Pancreas (tissue), 10 donors: ENCODE data around the gene COA5. TPM values are rescaled to one million over a fixed set of nuclear protein-coding genes. Genes with fewer than 3 reads are reported as not detected.

Experiments
- ATAC-seq, 4 donors: fragments of 200-7000 bp; cut with Tn5 transposase; one replicate each; pipeline versions ENCODE4 v1.8.0 to v1.9.1; 2020; ENCODE audit warnings: mild to moderate bottlenecking in 4 of 4, moderate library complexity in 4 of 4
- DNase-seq, 6 donors: peaks; one replicate each; pipeline ENCODE4 v3.0.0-alpha.2; 2020
- FAIRE-seq: peaks from 2 replicates; lab custom pipeline; 2012; peaks lifted over from hg19 to GRCh38; lab: Jason Lieb, UNC
- H3K27ac ChIP-seq, 4 donors: fragments of 200-600 bp; sonication (generic); 1 replicate in 3 of 4; 2 replicates in 1 of 4; pipeline versions ENCODE4 v1.5.0 to v1.8.0; 2020
- H3K27me3 ChIP-seq, 4 donors: fragments of 200-600 bp; one replicate each; pipeline ENCODE4 v1.8.0; 2021
- H3K36me3 ChIP-seq, 3 donors: fragments of 200-600 bp; sonication (generic) in 1 of 3; one replicate each; pipeline versions ENCODE4 v1.5.0 to v1.8.0; 2020 to 2021
- H3K4me1 ChIP-seq, 3 donors: fragments of 200-600 bp; one replicate each; pipeline ENCODE4 v1.8.0; 2021
- H3K4me3 ChIP-seq, 4 donors: fragments of 200-600 bp; sonication (generic) in 2 of 4; one replicate each; pipeline versions ENCODE4 v1.5.0 to v1.8.0; 2020 to 2021
- H3K9me3 ChIP-seq, 4 donors: fragments of 200-600 bp; one replicate each; pipeline ENCODE4 v1.8.0; 2021
- CTCF ChIP-seq, 4 donors: fragments of 200-600 bp; sonication (generic) in 3 of 4; IDR thresholded peaks; one replicate each; pipeline versions ENCODE4 v1.5.0 to v1.8.0; 2021; ENCODE audit warnings: antibody characterized with exemption in 4 of 4
- WGBS, 2 donors: extraction: QIAGEN DNeasy Blood & Tissue Kit; methylation state at CpG; one replicate each; pipeline ENCODE4 v1.1.7; 2013; 5-methylcytosine and 5-hydroxymethylcytosine counted together
- intact Hi-C, 3 donors: fragments of 100-400 bp; cut with DNase I; formaldehyde crosslinking; loops; one replicate each; pipeline versions ENCODE4 v1.11.1 to v1.14.2; 2022
- polyA plus RNA-seq, 2 donors: library from polyadenylated mRNA; stranded (reverse); fragments of 200-250 nt; gene quantifications; one replicate each; pipeline ENCODE4 v1.2.3, GENCODE V29; 2013
- total RNA-seq, 6 donors: library from RNA; stranded (reverse); fragmentation: NEBNext Ultra II Directional in 4 of 6; extraction: Animal tissue kit (Norgen Biotek cat#: 25700) in 4 of 6; gene quantifications; one replicate each; pipeline versions ENCODE4 v1.2.1 to v1.2.4, GENCODE V29; 2021 to 2023
- donor health status: healthy with polysubstance abuse.
- donor health status: DM: no; HTN: no; CAD: no; lungs with moderate emphysema.
- donor health status: DM: no; HTN: no; CAD: no.
- donor health status: control.
- donor health status: control.
- donor health status: Bipolar disorder and iron deficiency.
- donor health status: DM: yes; HTN: yes; CAD: no.
- donor health status: DM: no; HTN: no; CAD: no.
- donor health status: DM: no; HTN: no; CAD: no.
- donor health status: DM: yes; HTN: yes; CAD: no.

COA5 gene, protein sequence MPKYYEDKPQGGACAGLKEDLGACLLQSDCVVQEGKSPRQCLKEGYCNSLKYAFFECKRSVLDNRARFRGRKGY
- total RNA-seq (10 to 100 TPM in 4 of 6 donors, 1 to 10 TPM in 2; 9.3 to 16.8 (median 10.6) TPM), polyA plus RNA-seq (10 to 100 TPM; 26.0 to 41.0 TPM)

GRCh38 chr2:98608116-98608961, at the start of gene COA5, which contains the start of gene UNC50:
Gene COA5, minus strand, starts transcription at chr2:98608512. Its CDS starts 107 bp downstream, at chr2:98608405.
Gene UNC50, plus strand, starts transcription at chr2:98608589. Its CDS starts 1,171 bp downstream, at chr2:98609760.
- DNase-seq (peak; percentile 82 to 97 (median 88)), FAIRE-seq (no peak), ATAC-seq (peak; percentile 97 to 98 (median 98))
- WGBS, 2 donors: 0% methylated on average over 78 to 93 of the region's 93 CpGs
- peaks cover 22 to 37% (median 27%) of the 10 kb centered on the region in 3 donors for H3K4me1 ChIP-seq
- no peak for TF ChIP-seq CTCF (IDR thresholded peaks at IDR 0.05)
- H3K4me3 ChIP-seq: peak within 1 kb of the TSS; percentile 80 to 99 (median 92)
- peak within 1 kb of the TSS; percentile 93 to 98 (median 95) for H3K27ac ChIP-seq
- intact Hi-C loops: no loop called here
- peaks cover 0 to 14% (median 8%) of the 10 kb centered on the region in 3 donors for H3K36me3 ChIP-seq
- H3K9me3 ChIP-seq: no peaks in the 10 kb centered on the region
- no peaks in the 10 kb centered on the region for H3K27me3 ChIP-seq

GRCh38 chr2:98656800-98657199, 48.5 kb upstream of the COA5 start:
- H3K4me3 ChIP-seq: no peak overlapping the region
- ATAC-seq (no peak), DNase-seq (no peak), FAIRE-seq (no peak)
- H3K4me1 ChIP-seq: peaks cover 0 to 9% (median 8%) of the 10 kb centered on the region in 3 donors
- H3K36me3 ChIP-seq: peaks cover 0 to 17% (median 5%) of the 10 kb centered on the region in 3 donors
- no peaks in the 10 kb centered on the region for H3K27me3 ChIP-seq
- intact Hi-C loops: loop anchor here in 1 of 3 donors (10.0 kb wide), 1 partner anchor 58 kb away; no protein-coding TSS in a partner anchor
- 88 to 92% methylated on average over 4 of the region's 4 CpGs for WGBS, 2 donors
- no peaks in the 10 kb centered on the region for H3K9me3 ChIP-seq
- H3K27ac ChIP-seq: no peak overlapping the region
- TF ChIP-seq CTCF (IDR thresholded peaks at IDR 0.05): no peak

DNA sequence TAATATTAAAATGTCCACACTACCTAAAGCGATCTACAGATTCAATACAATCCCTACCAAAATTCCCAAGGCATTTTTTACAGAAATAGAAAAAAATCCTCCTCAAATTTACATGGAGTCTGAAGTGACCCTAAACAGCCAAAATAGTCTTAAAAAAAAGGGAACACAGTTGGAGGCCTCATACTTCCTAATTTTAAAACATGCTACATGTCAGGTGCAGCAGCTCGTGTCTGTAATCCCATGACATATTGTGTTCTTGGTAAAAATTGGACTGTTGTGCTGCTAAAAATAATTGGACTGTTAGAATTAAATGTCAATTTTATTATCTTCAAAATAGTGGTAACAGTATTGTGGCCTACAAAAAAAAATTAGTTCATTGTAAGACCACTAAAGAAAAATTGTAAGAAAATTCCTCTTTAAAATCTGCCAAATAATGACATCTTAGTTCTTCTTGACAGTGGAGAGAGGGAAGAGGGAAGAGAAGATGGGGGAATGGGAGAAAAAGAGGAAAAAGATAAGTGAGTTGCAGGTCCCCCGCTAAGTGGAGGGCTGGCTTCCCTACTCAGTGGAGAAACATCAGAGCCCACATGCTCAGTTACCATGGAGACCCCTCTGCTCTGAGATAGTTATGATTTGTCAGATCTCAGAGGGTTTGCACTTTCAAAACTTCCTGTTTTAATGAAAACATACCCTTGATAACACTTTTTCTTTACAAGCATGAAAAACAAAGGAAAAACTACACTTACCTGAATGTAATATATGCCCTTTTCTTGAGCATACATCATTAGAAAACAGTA, 46.6 kb upstream of the COA5 start:
- Histone ChIP-seq H3K27me3 (no peaks in the 10 kb centered on the region), H3K27ac (no peak overlapping the region), H3K4me3 (no peak overlapping the region), H3K36me3 (peaks cover 0 to 12% (median 5%) of the 10 kb centered on the region in 3 donors), H3K4me1 (peaks cover under 1 to 9% (median 8%) of the 10 kb centered on the region in 3 donors), H3K9me3 (no peaks in the 10 kb centered on the region)
- DNase-seq: no peak
- 90 to 91% methylated on average over 3 of the region's 3 CpGs for WGBS, 2 donors
- no peak for TF ChIP-seq CTCF (IDR thresholded peaks at IDR 0.05)
- peak in 2 of 4 donors; percentile 52 to 59 for ATAC-seq
- no peak for FAIRE-seq
- intact Hi-C loops: loop anchor here in 1 of 3 donors (10.0 kb wide), 1 partner anchor 60 kb away; no protein-coding TSS in a partner anchor

GRCh38 chr2:98650998-98651397, 42.7 kb upstream of the COA5 start:
- intact Hi-C loops: loop anchor here in 1 of 3 donors (10.0 kb wide), 1 partner anchor 64 kb away; no protein-coding TSS in a partner anchor
- no peak for ATAC-seq
- WGBS, 2 donors: 67 to 77% methylated on average over 1 of the region's 1 CpG

More at GRCh38 chr2:98650998-98651397, 42.7 kb upstream of the COA5 start:
- FAIRE-seq: no peak
- Histone ChIP-seq H3K36me3 (peaks cover 0 to 26% (median 5%) of the 10 kb centered on the region in 3 donors), H3K4me3 (no peak overlapping the region), H3K27ac (no peak overlapping the region), H3K27me3 (no peaks in the 10 kb centered on the region), H3K4me1 (peaks cover 5 to 9% (median 8%) of the 10 kb centered on the region in 3 donors), H3K9me3 (no peaks in the 10 kb centered on the region)
- DNase-seq: no peak
- no peak for TF ChIP-seq CTCF (IDR thresholded peaks at IDR 0.05)
